Anterior cingulate cortex (tissue), 58 donors: Measurements from ENCODE around the gene OR8H2.
"Not testable (repeated sequence)": the region's sequence is repeated elsewhere in the genome, so short reads cannot be mapped to it uniquely, and the experiment has no call there.

Source experiments
- DNase-seq, 58 donors: peaks; one replicate each; lab custom pipeline; 2025; lab: John Stamatoyannopoulos, UW

OR8H2 gene, protein sequence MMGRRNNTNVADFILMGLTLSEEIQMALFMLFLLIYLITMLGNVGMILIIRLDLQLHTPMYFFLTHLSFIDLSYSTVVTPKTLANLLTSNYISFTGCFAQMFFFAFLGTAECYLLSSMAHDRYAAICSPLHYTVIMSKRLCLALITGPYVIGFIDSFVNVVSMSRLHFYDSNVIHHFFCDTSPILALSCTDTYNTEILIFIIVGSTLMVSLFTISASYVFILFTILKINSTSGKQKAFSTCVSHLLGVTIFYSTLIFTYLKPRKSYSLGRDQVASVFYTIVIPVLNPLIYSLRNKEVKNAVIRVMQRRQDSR

GRCh38 chr11:56103210-56103737, at the start of gene OR8H2:
Gene OR8H2, plus strand, starts transcription at chr11:56103687. Its CDS starts 1,356 bp downstream, at chr11:56105043.
- DNase-seq = no peak

GRCh38 chr11:56056366-56056765, 47.1 kb upstream of the OR8H2 start:
- DNase-seq = not testable (repeated sequence)

DNA sequence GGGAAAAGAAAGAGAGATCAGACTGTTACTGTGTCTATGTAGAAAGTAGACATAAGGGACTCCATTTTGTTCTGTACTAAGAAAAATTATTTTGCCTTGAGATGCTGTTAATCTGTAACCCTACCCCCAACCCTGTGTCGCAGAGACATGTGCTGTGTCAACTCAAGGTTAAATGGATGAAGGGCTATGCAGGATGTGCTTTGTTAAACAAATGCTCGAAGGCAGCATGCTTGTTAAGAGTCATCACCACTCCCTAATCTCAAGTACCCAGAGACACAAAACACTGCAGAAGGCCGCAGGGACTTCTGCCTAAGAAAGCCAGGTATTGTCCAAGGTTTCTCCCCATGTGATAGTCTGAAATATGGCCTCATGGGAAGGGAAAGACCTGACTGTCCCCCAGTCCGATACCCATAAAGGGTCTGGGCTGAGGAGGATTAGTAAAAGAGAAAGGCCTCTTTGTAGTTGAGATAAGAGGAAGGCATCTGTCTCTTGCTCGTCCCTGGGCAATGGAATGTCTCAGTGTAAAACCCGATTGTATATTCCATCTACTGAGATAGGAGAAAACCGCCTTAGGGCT, 45.7 kb upstream of the OR8H2 start:
- not testable (repeated sequence) for DNase-seq

DNA sequence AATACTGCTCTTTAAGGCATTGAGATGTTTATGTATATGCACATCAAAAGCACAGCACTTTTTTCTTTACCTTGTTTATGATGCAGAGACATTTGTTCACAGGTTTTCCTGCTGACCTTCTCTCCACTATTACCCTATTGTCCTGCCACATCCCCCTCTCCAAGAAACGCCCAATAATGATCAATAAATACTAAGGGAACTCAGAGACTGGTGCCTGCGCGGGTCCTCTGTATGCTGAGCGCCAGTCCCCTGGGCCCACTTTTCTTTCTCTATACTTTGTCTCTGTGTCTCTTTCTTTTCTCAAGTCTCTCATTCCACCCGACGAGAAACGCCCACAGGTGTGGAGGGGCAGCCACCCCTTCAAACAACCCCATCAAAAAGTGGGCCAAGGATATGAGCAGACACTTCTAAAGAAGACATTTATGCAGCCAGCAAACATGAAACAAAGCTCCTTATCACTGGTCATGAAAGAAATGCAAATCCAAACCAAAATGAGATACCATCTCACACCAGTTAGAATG, 45.2 kb upstream of the OR8H2 start:
- DNase-seq = not testable (repeated sequence)

GRCh38 chr11:56066980-56067379, 36.5 kb upstream of the OR8H2 start:
- DNase-seq = no peak

GRCh38 chr11:56089697-56090096, 13.8 kb upstream of the OR8H2 start:
- DNase-seq = no peak

DNA sequence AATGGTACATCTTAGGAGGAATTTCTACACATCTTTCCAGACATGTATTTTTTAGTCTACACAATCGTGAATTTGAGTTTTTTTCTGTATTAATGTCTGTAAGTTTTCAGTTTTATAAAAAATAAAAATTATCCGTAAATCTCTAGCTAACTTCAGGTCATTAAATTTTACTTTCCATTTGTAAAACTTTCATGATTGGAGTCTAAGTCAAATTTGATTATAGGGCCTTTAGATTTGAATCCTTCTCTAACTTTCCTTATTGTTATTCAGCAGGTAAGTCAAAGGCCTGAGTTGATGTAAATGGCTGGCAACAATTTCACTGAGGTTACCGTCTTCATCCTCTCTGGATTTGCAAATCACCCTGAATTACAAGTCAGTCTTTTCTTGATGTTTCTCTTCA, 10.5 kb upstream of the OR8H2 start, which contains the start of gene OR8I2:
Gene OR8I2 (plus strand): TSS at position 301 of the 400 bp plus-strand sequence. CDS start 0 bp downstream, at position 301.
- no peak for DNase-seq

GRCh38 chr11:56122073-56122472, 18.6 kb downstream of the OR8H2 start, which contains the start of gene OR8H3:
Gene OR8H3, plus strand, starts transcription at chr11:56122373. Its CDS starts 0 bp downstream, at chr11:56122373.
- no peak for DNase-seq

GRCh38 chr11:56140151-56140661, 36.7 kb downstream of the OR8H2 start, which contains the start of gene OR8J3:
Gene OR8J3, minus strand, starts transcription at chr11:56140201. Its CDS starts 2,483 bp downstream, at chr11:56137718.
- no peak for DNase-seq

GRCh38 chr11:56143681-56144080, 40.2 kb downstream of the OR8H2 start:
- not testable (repeated sequence) for DNase-seq

- no peak for DNase-seq
Observed at GRCh38 chr11:56151376-56151775, 47.9 kb downstream of the OR8H2 start.

- no peak for DNase-seq
Observed at GRCh38 chr11:56152333-56152732, 48.8 kb downstream of the OR8H2 start.
